Inferior parietal cortex (tissue), 1 donor: ENCODE data around the gene DENND1A.
"Not testable (repeated sequence)": the region's sequence is repeated elsewhere in the genome, so short reads cannot be mapped to it uniquely, and the experiment has no call there.

Source experiments
- DNase-seq: peaks from one replicate; pipeline ENCODE4 v3.0.0-alpha.2; 2016; ENCODE audit errors: extremely low spot score

Gene DENND1A

DNA sequence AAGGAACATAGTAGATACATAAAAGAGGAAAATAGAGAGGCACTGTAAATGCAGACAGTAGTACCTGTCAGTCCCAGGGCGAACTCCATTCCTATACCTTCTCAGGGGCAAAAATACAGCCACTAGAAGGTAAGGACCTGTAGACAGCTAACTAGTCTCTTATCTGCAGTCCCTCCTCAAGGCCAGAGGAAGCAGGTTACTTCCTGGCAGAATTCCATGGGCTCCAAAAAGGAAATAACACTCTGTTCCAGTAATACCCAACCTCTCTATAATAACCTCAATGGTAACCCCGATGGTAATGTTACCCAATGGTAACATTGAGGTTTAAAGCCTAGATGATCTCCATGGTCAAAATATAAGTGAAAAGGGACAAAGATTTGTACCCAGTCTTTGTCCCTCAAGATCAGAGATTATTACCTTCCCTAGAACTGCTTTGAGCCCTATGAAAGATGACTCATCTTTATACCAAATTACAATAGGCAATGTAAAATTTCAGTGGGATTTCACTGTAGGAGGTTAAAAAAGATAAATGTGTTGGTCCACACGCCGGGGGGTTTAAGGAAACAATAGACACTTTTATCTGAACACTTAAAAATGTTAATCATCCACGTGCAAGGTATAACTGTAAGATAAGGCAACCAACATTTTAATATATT lies 113.0 kb downstream of the DENND1A start:
- DNase-seq, result no peak

DNA sequence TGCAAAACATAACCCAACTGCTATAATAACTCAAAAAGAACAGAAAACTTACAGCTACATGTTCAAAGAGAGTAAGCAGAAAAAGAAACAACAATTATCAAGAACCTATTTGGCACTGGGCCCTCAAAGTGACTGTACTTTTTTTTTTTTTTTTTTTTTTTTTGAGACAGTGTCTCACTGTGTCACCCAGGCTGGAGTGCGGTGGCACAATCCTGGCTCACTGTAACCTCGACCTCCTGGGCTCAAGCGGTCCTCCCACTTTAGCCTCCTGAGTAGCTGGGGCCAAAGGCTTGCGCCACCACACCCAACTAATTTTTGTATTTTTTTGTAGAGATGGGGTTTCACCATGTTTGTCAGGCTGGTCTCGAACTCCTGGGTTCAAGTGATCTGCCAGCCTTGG lies 114.1 kb downstream of the DENND1A start:
- not testable (repeated sequence) for DNase-seq

DNA sequence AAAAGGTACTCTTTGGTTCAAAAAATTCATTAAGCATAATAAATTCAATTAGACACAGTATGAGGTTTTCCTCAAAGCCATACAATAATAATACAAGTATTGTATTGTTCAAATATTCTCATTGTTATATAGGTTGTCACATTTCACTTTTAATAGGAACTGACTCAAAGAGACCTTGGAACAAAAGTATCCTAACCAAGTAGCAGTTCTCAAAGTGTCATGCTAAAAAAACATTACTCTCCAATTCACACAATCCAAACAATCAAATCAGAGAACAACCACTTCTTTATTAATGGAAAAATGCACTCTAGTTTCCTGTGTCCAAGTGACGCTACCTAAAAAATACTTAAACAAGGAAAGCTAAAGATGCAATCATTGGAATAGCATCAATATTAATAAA lies 115.4 kb downstream of the DENND1A start:
- no peak for DNase-seq

DNA sequence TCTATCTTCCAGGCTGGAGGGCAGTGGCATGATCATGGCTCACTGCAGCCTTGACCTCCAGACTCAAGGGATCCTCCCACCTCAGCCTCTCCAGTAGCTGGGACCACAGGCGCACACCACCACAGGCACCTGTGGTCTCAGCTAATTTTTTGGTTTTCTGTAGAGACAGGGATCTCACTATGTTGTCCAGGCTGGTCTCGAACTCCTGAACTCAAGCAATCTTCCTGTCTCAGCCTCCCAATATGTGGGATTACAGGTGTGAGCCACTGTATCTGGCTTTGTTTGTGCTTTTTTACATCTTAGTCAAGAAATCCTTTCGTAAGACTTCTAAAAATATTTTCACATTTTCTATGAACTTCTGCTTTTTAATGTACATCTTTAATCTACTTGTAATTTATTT lies 116.9 kb downstream of the DENND1A start:
- DNase-seq, result no peak

DNA sequence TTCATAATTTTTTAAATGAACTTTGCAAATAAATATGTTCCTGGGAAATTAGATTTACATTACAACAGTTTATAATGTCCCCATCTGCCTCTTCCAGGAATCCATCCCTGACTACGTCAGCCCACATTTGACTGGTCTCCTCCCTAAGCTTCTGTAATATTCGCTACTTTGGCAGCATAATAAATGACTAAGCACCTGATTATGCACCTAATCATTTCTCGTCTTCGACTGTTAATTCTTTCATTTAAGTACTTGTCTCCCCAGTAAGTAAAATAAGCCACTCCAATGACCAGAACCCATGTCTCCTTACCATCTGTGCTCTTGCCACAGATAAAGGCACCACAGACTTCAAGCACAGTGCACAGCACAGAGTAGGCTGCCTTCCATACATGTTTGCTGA lies 122.7 kb downstream of the DENND1A start:
- DNase-seq, result no peak

DNA sequence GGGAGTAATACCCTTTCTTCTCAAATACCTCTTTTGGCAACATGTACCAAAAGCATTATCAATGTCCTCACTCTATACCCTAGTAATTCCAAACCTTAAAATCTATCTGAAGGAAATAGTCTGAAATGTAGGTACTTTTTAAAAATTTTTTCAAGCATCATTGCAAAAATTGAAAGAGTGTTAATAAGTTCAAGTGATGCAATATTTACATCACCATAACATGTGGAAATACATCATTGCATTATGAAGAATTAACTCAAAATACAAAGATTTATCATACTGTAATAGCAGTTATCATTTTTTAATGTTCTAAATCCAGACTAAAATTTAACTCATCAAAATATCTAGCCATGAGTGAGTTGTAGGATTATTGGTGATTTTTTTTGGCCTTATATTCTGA lies 123.1 kb downstream of the DENND1A start:
- no peak for DNase-seq

DNA sequence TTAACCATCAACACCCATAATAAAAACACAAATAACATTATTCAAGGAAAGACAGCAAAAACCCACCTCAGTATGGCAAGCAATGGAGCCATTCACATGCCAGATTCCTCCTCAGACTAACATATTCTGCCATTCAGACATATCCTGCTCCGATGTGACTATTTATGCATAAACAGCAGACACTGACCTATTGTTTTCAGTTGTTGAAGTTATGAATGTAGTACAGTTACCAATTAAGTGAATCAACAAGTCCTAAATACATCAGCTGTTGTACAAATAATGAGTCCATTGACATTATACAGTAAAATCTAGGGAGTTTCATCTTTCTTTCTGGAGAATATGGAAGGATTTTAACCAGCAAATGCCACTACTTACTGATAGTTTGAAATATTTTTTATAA lies 131.7 kb downstream of the DENND1A start:
- no peak for DNase-seq

DNA sequence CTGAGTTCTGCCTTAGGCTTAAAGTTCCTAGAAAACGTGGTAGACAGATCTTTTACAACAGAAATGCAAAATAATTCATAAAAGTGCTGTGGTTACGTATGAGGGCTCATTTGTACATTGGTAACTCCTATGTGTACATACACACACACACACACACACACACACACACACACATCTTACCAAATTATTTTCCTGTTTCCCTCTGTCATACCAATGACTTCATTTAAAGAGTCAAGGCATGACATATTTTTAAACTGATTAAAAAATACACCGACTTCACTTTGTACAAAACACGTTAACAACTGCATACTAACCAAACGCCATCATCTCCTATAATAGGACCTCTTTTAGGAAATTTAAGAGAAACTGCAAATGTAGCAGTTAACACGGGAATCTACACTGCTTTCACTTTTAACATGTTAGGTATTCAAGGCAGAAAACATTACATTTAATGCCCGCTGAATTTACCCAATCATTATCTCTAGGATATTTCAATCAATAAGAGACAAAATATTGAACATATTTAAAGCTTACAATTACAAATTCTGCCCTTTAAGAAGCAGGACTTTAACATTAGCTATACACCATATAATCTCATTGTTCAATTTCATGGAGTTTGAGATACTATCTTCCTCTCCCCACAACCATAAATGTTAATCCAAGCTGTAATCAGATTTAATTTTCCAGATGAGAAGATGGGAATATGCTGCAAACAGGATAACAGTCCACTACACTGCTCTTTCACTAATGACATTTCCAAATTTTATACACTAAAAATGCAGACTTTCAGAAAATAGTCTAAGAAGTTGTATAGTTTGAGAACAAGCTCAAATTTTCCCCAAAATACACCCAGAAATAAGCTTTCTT lies 133.1 kb downstream of the DENND1A start:
- DNase-seq, result no peak

DNA sequence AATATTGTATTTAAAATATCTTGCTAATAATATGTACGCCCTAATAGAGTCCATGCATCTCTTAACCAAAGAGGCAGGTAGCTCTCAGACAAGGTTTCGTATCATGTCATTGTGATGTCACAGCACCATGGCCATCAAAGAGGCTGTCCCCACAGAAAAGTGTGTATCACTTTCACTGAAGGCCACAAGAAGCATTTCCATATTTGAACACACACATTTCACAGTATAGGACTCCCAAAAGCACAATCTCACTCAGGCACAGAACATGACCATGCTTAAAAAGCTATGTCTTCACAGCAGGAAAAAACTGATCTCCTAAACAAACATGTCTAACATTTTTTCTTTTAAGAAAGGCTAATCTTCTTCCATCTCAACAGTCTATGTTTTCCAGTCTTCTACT lies 133.8 kb downstream of the DENND1A start:
- DNase-seq, result no peak

DNA sequence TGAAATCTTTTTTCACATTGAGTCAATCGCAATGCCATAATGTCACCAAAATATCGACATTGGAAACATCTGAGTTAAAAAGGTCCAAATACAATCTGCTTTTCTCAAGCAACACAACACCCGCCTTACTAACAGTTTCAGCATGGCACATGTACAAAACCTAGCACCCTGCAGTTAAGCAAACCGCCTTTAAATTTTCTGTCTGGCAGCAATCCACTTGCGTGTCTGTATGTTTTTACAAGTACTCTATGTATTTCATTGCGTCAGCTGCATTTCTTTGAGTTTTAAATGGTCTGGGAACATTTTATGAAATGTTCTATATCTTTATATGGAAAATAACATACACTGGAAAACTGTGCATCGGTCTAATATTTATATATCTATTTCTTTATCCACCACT lies 134.6 kb downstream of the DENND1A start:
- DNase-seq, result no peak

DNA sequence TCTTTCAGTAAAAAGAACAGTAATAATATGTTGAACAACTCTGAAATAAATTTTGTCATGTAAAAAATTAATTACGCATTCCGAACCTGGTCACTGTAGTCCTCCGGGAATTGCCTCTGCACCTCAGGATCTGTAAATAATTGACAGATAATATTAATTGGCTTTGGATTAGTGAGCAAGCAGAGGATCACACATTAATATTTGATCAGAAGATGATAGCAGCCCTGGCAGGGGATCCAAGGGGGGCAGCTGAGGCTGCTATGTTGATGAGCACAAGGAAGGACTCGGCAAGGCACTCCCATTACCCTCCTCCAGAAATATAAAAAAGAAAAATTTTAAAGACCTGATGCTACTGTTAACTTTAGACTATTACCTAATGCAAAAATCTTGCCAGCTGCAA lies 137.4 kb downstream of the DENND1A start:
- no peak for DNase-seq

DNA sequence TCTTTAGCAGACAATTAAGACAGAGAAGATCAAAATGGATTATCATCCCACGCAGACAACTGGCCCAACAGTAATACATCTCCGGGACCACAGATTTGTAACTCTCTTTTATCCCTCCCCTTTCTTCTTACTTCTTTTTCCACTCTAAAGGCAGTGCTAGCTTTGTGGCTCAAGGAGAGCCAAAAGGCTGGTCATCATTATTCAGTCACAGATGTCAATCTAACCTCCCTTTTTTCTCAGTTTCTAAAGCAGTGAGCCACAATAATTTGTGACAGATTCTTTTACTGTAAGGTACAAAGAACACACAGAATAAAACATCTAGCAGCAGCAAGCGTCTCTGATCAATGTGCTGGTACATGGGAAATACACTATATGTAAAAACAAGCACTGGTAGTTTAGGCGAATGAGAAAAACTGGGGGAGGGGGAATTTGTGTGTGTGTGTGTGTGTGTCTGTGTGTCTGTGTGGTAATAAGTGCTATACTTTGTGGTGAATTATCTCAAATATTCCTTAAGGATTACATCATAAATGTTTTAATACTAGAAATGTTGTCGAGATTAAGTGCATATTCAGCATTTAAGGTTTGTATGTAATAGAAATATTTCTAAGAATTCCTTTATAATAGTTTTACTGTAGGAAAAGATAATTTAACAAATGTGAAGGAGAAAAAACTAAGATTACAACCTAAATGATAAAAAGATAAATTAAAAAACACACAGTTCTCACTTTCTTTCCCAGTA lies 140.2 kb downstream of the DENND1A start:
- no peak for DNase-seq

DNA sequence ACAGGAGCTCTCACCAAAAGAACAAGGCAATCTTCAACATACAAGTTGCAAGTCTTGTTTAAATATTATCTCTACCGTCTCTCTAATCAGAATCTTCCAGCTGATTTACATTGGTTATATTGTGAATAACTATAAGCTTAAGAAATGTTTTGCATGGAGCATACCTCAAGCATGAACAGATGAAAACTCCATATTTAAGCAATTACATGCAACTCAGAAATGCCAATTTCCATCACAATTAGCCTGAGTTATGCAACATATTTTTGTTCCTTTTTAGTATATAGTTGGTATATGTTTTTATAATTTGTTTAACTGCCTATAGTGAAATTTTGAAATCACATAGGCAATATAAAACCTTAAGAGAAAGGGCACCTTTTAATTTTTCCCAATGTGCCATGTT lies 142.5 kb downstream of the DENND1A start:
- DNase-seq, result no peak

DNA sequence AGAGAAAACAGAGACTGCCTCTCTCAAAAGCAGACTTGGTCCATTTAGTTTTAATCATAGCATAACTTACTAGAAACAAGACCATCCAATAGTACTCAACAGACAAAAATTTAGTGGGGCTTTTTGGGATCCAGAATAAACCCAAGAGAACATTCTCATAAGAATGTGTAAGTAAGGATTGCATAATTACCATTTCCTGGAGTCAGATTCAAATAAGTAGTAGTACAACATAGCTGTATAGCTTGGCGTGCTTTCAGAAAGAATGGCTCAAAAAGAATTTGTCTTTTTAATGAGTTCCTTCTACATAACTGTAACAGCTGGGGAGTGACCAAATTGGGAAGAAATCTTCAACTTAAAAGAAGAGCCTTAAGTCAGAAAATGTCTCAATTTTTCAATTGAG lies 145.4 kb downstream of the DENND1A start:
- no peak for DNase-seq

DNA sequence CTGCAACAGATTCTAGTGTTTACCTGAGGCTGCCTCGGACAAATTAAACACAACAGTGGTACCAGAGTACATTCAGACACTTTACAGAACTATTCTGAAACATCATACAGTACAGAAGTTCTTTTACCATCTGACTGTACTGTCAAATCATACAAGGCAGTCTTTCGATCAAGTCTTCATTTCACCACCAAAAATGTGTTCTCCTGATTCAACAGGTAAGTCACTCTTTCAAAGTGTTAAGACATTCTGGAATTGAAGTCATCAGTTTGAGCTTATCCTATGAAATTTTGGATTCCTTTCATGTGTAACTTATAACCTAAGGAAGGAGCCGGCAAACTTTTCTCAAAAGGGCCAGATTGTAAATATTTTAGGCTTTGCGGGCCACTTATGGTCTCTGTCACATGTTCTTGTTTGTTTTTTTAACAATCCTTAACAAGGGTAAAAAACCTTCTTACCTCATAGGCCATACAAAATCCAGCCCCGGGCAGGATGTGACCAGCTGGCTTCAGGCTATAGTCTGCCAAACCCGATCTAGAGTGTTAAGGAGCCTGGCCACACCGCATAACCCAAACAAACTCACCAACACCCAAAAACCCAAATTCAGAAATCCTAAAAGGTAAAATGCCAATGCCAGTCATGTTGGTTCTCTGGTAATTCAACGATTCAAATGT lies 151.6 kb downstream of the DENND1A start:
- no peak for DNase-seq

DNA sequence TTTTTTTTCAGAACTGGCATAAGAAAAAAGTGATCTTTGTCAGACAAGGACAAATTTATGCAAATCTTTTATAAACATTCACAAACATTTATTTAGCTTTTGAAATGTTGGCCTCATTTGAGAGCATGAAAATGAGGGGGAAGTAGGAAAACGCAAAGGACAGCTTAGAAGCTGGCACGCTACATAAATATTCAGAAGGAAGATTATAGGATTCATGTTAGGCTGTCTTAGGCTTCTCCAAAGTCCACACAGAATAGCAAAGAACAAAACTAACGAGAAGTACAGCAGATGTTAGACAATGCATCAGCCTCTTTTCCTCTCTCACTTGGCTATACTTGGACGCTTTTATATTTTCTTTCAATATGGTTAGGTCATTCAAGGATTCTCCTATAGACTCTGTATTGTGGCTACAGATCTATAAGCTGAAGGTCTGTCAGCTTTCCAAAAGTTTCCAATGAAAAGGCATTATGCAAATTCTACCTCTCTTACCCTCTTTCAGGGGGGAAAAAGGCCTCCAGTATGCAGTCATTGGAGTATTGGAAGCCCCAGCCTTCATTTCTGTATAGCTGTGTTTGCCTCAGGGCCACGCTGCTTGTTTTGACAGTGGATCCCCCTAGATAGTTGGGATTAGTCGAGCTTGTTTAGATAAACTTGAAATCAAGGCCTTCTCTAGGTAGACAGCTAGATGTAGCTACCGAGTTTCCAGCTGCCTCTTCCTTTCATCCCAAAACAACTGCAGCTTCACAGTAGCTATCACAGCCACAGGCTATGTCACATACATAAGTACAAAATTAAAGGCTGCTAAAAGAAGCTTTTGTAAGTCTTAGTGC lies 153.0 kb downstream of the DENND1A start:
- no peak for DNase-seq

DNA sequence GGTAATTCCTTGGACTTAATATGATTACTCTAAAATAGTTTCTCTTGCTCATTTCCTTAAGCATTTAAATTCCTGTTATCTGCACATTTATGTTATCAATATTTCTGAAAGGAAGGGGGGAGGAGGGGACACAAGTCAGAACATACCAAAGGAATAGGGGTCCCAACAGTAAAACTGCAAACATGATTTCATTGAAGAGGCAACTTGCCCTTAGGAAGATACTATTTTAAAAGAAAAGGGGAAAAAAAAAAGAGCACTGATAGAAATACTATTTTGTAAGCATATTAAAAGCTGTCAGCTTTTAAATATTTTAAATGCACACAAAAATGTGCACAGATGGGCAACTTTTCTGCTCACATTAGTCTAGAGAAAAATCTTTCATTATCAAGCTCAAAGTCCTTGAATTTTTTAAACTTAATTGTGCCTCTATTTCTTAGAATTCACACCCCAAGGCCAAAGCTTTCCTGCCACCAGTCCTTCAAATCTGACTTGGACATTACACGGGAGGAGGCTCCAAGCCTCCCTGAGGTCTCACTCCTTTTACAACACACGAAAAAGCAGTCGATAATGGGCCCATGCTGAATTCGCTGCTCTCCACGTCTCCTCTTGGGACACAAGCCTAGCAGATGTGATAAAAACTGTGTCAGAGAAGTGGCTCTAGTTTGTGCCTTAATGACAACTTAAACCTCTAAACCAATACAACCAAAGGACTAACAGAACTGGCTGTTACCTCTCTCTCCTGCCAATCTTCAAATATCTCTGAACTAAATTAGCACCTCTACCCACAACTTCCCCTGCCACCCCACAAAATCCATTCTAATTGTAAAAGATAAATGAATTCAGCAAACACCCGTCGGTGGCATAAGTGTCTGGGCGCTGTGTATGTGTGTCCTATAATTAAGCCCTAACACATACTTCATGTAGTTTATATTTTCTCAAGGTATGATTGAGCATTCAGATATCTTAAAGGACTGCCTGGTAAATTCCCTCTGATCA lies 154.3 kb downstream of the DENND1A start:
- no peak for DNase-seq

DNA sequence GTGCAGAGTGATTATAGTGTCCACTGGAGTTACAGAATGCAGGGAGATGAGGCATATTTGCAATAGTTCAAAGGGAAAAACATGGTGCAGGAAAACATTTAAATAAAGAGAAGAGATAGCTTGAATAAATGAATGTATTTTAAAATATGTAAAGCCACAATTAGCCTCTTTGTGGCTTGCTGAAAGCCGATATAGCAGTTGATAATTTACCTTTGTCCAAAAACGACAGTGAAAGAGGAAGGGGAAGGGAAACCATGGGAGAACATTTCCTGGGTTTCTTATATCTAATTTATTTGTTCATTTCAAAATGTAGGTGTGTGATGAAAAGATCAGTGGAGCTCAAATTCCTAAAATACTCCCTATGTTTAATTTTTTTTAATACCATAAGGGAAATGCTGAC lies 156.1 kb downstream of the DENND1A start:
- no peak for DNase-seq

DNA sequence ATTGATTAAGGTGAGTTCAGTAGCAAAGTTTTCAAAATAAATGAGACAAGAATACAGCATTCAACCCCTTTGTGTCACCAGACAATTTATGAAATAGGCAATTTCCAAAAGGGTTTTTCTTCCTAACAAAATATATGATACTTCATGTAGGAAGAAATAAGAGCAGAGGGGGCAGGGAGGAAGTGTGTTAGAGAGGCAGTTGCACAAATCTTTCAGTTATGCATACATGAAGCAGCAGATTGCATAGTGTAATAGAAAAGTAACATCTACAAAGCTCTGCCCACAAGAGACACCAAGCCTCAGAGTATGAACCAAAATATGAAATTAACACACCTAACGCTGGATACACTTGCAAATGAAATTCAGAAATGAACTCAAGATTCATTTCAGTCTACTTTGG lies 157.0 kb downstream of the DENND1A start:
- no peak for DNase-seq

DNA sequence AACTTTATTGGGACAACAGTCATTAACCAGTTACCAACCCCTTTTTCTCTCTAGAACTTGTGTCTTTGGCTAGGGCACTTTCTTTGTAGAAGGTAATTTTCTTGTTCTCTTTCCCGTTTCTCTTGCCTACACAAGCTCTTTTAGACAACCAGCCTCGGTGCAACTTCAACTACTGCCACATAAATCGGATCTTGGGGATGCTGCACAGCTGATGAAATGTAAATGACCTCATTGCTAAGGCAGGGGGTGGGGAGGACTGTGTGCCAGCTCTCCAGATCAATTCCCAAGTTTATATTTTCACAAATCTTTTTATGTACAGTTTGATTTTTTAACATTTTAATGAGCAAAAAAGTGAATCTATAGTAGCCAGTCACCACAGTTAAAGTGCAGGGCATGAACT lies 157.6 kb downstream of the DENND1A start:
- no peak for DNase-seq
